HG03378 (cell line): ENCODE results near the gene ARID1A.
"Not testable (repeated sequence)": the region's sequence is repeated elsewhere in the genome, so short reads cannot be mapped to it uniquely, and the experiment has no call there.

Experiments
- ATAC-seq: cut with Tn5 transposase; IDR thresholded peaks from one replicate; pipeline ENCODE4 v1.9.1; 2021; ENCODE audit warnings: mild to moderate bottlenecking, moderate library complexity; ENCODE audit not compliant: unreplicated experiment

The ARID1A gene

DNA sequence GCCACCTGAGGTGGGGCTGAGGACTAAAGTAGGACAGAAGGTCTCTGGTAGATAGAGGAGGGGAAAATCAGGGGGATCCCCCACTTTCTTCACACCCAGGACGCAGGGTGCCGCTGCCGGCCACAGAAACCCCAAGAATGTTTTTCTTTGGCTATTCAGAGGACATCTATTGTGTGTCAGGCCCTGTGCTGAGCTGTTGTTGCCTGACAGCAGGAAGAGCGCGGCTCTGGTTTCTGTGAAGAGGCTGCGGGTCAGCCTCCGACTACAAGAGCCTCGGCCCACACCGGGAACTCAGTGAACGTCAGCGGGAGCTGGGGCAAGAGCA is 91.5 kb downstream of the ARID1A start:
- peak; percentile 43 for ATAC-seq

- ATAC-seq = peak; percentile 41
These were observed 92.1 kb downstream of the ARID1A start, which contains the start of gene PIGV for GRCh38 chr1:26787706-26788514. Gene PIGV, plus strand, starts transcription at chr1:26787950. Its CDS starts 2,866 bp downstream, at chr1:26790816.

DNA sequence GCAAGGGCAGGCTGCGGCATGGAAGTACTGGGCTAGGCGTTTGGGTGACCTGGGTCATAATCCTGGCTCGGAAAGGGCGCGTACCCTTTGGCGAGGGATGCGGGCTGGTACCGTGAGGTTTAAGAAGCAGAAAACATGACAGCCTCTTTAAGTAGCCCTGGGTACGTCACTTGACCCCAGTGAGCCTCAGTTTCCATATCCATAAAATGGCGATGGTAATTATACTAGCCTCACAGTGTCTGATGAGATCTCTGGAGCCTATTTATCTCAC is 92.6 kb downstream of the ARID1A start:
- no peak for ATAC-seq

DNA sequence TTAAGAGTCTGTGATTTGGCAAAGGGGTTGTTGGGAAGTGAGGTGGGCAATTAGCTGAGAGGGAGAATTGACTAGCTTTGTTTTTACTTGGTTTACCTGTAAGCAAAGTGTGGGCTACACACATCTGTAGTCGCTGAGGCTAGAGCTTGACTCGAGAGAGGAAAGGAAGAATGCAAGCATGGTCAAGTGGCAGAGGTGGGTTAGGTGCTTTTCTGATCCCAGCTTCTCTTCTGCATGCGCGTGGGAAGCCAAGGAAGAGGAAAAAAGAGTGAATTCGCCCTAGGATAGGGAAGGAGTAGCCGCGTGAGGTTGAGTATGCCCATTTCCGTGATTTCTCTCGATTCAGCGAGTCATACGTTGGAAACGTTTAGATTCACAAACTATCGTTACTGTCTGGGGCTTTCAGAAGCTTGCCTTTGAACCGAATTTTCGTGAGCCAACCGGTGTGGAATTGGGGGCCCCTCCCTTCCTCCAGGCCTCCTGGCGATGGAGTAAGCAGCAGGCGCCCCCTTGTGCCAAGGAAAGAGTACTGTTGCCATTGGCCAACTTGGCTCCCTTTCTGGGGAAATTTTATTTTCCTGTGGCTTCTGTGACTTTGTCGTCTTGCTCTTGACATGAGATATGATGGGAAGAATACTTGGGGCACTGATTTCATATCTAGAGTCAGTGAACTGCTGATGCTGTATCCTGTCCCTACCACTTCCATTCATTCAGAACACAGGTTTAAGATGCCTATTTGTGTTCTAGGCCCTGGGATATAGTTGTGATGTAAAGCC is 93.2 kb downstream of the ARID1A start:
- peak; percentile 28 for ATAC-seq

DNA sequence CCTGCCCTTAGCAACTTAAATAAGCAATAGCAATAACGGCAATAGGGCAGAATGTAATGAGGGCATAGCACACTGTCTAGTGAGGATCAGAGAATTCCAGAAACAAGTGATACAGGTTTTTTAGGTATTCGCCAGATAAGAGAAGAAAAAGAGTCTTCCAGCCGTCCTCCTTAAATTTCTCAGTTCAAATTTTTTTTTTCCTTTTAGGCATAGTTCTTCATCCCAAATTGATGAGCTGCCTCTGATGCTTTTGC is 93.7 kb downstream of the ARID1A start:
- no peak for ATAC-seq

- no peak for ATAC-seq
These were observed 94.1 kb downstream of the ARID1A start for GRCh38 chr1:26789931-26790330.

- ATAC-seq = no peak
These were observed 94.7 kb downstream of the ARID1A start for GRCh38 chr1:26790551-26790953.

DNA sequence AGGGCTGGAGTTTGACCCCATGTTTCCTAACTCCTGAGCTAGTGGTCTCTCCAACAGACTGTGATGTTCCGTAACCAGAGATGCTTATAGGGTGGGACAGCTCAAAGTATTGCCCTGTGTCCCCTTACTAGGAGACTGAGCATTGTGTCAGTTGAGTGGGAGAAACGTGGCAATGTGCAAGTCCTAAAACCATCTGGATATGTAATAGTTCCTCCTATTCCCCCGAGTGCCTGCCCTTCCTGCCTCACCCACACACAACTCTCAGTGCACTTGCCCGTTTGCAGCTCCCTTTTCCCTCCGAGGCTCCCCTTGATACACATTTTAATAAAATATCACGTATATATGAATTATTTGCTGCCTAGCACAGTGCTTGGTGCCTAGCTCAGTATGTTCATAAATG is 95.3 kb downstream of the ARID1A start:
- ATAC-seq = no peak

- no peak for ATAC-seq
These were observed 95.8 kb downstream of the ARID1A start for GRCh38 chr1:26791626-26792025.

GRCh38 chr1:26792924-26793323 is 97.1 kb downstream of the ARID1A start:
- no peak for ATAC-seq

DNA sequence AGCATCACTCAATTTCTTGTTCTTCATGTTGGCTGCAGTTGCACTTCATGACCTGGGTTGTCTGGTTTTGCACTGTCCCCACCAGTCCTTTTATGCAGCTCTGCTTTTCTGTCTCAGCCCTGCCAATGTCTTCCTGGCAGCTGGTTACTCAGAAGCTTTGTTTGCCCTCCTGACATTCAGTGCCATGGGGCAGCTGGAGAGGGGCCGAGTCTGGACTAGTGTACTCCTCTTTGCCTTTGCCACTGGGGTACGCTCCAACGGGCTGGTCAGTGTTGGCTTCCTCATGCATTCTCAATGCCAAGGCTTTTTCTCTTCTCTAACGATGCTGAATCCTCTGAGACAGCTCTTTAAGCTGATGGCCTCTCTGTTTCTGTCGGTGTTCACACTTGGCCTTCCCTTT is 98.6 kb downstream of the ARID1A start:
- ATAC-seq = no peak

GRCh38 chr1:26797627-26798026 is 101.8 kb downstream of the ARID1A start:
- no peak for ATAC-seq

DNA sequence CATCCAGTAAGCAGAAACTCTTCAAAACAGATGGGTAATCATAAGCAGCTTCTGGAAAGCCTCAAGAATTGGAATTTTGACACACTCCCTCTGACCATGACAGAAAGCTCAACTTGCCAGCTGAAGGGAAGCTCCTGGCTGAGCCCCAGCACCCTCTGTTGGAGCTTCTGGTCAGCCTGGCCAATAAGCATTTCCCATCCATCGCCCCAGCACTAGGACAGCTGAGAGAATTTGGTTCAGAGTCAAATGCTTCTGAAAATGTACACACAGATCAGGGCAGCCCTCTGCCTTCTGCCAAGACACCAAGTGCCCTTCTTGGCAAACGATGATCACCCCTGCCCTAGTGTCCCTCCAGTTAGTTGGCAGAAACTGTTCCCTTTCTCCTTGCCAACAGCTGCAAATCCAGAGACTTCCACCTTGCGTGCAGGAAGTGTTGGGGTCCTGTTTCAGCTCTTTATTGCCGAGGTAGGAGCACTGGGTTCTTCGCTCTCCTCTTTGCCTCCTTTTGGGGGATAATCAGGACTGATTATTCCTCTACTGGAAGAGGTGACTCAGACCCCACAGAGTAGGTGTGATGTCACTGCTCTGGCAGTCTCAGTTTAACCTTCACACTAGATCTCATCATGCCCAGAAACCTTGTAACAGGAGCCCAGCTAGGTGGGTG is 103.8 kb downstream of the ARID1A start:
- no peak for ATAC-seq

DNA sequence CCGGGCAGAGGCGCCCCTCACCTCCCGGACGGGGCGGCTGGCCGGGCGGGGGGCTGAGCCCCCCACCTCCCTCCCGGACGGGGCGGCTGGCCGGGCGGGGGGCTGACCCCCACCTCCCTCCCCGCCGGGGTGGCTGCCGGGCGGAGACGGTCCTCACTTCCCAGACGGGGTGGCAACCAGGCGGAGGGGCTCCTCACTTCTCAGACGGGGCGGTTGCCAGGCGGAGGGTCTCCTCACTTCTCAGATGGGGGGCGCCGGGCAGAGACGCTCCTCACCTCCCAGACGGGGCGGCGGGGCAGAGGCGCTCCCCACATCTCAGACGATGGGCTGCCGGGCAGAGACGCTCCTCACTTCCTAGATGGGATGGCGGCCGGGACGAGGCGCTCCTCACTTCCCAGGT is 108.1 kb downstream of the ARID1A start:
- ATAC-seq = not testable (repeated sequence)

GRCh38 chr1:26810105-26810504 is 114.3 kb downstream of the ARID1A start:
- not testable (repeated sequence) for ATAC-seq

GRCh38 chr1:26811057-26811456 is 115.2 kb downstream of the ARID1A start:
- ATAC-seq = no peak

DNA sequence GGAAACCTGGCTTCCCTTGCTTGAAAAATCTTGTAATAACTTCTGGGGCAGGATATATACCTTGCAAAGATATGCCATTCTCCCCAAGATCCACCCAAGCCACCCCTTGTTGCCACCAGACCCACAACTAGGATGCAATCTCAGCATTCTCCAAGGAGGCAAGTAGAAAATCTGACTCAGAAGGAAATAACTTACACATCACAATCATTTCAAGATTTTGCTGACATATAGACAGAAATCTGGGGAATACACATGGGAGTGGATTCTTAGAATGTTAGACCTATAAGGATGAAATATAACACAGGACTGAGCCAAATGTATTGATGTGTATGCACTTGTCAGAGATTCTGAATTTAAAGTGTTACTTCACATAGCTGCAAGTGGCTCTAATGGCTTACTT is 115.9 kb downstream of the ARID1A start:
- ATAC-seq = no peak

GRCh38 chr1:26814377-26814776 is 118.6 kb downstream of the ARID1A start:
- ATAC-seq = no peak

DNA sequence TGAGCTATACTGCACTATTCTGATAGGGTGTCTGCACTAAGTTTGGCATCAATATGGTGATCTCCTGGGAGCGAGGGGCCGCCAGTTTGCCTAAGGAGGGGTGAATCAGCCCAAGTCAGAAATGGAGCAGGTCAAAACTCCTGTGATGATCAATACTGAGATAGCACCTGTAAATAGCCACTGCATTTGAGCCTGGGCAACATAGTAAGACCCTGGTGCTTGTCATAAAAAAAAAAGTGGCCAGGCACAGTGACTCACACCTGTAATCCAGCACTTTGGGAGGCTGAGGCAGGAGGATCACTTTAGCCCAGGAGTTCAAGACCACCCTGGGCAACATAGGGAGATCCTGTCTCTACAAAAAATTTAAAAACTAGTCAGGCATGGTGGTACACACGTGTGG is 119.1 kb downstream of the ARID1A start:
- ATAC-seq = no peak

DNA sequence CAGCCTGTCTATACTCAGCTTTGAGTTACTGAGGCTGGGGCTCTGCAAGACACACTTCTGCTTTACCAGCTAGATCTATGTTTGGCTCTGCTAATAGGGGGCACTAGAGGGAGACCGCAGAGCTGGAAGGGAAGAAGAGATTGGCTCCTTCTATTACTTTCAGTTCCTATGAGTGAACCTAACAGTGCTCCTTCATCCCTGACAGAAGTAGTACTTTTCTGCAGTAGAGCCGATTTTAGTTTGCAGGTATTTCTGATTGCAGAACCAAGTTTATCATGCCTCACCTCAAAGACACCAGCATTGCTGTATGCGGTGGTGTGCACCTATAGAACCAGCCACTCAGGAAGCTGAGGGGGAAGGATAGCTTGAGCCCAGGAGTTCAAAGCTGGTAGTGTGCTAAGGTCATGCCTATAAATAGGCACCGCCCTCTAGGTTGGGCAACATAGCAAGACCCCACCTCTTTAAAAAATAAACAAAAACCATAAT is 125.0 kb downstream of the ARID1A start:
- ATAC-seq = peak; percentile 83

- no peak for ATAC-seq
These were observed 127.1 kb downstream of the ARID1A start for GRCh38 chr1:26822737-26823395.

DNA sequence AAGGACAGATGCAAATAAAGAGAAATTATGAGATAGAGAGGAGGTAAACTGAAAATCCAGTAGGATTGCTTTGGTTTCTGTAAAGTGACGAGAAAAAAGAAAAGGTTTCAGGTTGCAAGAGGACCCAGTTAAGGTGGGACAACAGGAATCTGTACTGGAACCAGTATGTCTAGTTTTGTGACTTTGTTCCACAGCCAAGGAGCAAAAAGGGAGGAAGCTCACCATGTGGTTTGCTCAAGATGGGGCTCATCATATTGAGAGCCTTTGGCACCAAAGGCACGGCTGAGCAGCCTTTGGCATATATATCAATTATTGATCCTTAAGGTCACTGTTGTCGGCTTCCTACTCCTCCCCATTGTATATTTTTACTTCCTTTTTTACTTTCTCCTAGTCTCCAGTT is 128.9 kb downstream of the ARID1A start:
- no peak for ATAC-seq
